HS-27A (cell line): ENCODE results near the gene BHLHE23.

ENCODE experiments used
- DNase-seq: peaks from one replicate; pipeline ENCODE4 v3.0.0-alpha.2; 2012; ENCODE audit warnings: low read depth, missing footprints

The BHLHE23 gene

GRCh38 chr20:63025534-63026331 is 19.0 kb upstream of the BHLHE23 start:
- DNase-seq = no peak

GRCh38 chr20:63024573-63025392 is 18.0 kb upstream of the BHLHE23 start:
- DNase-seq = no peak

GRCh38 chr20:63023936-63024571 is 17.3 kb upstream of the BHLHE23 start:
- no peak for DNase-seq

- no peak for DNase-seq
These were observed 16.5 kb upstream of the BHLHE23 start for GRCh38 chr20:63023071-63023935.

DNA sequence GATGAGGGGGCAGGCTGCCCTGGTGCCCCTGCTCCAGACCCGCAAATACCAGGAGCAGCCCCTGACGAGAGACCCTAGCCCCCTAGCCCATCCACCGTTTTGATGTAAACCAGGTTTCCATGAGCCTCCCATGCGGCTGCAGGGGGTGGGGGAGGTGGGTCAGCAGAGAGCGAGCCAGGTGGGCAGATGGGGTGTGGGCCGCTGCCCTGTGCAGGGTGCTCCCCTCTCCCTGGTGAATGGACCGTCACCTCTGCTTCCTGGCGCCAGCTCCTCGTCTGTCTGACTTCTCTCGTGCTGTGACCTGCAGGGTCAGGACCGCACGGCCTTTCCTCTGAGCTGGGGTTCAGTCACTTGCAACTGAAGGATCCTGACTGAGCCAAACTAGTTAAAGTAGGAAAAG is 15.7 kb upstream of the BHLHE23 start:
- no peak for DNase-seq

GRCh38 chr20:63021356-63022321 is 14.9 kb upstream of the BHLHE23 start:
- no peak for DNase-seq

DNA sequence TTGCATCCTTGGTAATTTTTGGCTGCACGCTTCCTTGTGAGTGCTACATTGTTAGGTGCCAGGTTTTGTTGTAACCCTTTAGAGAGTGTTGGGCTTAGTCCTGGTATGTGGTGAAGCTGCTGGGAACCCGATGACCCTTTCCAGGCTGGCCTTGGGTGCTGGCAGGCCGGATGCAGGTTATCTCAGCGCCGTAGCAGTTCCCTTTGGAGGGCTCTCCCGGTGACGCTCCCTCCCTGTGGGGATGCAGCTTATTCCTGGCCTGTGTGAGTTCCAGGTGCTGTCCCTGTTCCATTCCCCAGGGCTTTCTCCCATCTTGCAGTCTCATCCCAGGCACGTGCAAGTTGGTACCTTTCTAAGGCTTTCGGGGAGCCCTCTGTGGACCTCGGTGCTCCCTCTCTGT is 13.9 kb upstream of the BHLHE23 start:
- no peak for DNase-seq

DNA sequence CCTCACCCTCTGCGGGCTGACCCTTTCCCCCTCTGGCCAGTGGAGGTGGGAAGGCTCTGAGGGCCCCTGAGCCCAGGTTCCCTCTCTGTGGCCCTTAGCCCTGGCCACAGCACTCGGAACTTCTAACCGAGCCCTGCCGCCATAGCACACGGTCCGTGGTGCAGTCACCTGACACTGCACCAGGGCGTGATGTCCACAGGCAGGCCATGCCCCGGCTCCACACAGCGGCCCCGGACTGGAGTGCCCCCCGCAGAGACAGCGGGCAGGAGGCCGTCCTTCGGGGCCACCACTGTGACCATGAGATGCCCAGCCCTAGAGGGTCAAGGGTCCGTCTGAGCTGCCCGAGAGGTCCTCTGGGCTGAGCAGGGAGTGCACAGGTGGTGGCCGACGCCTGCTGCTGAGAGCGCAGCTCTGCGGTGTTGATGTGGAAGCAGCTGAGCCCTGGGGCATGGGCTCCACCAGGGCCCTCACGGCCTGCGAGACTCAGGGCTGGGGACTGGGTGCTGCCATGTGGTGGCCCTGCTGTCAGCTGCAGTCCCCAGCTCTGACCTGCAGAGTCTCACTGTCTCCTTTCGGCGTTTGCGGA is 11.2 kb upstream of the BHLHE23 start:
- no peak for DNase-seq

DNA sequence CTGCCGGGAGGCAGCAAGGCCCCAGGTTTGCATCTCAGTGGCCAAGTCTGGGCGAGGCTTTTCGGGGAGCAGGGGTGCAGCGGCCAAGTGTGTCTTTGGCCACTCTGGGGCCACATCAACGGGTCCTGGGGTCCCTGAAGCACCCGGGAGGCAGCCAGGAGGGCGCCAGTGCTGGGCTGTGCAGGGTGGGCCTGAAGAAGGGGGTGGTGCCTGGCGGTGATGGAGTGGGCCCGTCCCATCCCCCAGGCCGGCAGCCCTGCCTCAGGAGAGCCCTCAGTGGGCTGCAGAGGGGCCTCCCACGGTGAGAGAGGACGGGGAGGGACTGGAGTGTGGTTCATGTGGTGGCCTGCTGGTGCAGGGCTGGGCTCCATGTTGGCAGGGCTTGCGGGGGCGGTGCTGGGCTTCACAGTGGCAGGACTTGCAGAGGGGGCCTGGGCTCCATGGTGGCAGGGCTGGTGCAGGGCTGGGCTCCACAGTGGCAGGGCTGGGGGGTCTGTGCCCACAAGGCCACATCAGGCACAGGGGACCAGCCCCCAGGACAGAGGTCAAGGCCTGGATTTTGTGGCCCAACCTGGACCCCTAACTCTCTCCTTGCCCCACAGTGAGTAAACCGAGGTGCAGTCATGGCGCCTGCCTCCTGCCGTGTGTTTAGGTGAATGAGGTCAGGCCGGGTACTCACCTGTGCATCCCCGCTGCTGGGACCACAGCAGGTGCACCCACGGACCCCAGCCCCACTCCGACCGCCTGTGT is 10.5 kb upstream of the BHLHE23 start:
- DNase-seq = no peak

DNA sequence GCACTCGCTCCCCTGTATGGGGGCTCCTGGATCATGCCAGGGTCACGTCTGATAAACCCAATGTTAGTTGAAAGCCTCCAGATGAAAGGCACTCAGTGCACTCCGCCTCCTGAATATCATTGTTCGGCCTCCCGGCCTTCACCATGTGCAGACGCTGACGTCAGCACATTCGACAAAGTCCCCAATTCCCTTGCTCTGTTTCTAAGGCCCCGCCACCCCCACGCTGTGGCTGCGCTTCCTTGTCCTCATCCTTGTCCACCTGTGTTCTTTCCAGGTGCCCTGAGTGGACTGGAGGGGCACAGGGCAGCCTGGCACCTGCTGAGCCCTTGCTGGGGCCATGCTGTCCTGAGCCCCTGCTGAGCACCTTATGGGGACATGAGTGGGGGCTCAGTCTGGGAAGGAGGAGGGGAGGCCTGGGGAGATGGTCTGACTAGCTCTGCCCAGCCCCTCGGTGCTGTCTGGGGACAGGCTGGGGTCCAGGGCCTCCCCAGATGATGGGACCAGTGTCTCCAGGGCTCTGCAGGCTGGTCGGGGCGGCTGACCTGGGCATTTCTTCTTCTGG is 9.8 kb upstream of the BHLHE23 start:
- DNase-seq = no peak

DNA sequence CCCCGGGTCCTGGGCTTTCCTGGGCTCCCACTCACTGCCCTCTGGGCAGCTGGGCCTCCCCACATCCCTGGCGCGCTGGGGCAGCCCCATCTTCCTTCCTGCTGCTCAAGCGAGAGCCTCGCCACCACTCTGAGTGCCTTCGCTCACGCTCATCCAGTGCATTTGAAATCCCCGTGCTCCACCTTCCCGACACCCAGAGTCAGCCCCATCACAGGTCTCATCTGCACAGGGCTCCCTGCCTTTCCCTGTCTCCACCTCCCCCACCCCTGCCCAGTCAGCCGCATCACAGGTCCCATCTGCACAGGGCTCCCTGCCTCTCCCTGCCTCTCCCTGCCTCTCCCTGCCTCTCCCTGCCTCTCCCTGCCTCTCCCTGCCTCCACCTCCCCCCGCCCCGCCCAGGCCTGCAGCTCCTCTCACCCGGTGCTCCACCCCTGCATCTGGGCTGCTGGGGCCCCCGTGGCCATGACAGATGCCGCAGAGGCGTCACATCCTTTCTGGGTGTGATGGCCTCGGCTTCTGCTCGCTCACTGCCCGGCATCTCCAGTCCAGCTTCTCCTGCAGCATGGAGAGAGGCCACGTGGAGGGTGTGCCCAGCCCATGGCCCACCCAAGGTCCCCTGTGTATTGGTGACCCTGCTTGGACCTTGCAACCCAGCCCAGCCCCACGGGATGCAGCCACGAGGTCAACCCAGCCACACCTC is 9.0 kb upstream of the BHLHE23 start:
- DNase-seq = no peak

DNA sequence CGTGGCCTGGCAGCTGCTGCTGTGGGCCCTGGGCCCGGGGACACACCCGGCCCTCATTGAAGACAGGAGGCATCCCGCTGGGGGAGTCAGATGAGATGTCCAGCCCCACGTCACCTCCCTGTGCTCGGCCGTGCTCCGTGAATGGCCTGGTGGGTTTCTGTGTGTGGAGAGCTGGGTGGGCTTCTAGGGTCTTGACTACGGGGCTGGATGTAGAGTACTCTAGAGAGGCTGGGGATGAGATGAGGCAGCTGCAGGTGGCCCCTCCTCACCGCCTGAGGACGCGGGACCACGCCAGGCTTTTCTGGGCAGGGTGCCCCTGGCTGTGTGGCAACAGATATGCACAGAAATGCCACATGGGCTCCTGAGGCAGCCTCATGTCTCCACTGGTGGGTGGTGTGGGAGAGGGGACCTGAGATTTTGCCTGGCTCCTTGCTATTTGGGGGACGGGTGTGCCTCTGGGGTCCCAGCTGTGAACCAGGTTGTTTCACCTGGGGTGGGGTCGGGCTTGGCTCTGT is 8.4 kb upstream of the BHLHE23 start:
- DNase-seq = no peak

DNA sequence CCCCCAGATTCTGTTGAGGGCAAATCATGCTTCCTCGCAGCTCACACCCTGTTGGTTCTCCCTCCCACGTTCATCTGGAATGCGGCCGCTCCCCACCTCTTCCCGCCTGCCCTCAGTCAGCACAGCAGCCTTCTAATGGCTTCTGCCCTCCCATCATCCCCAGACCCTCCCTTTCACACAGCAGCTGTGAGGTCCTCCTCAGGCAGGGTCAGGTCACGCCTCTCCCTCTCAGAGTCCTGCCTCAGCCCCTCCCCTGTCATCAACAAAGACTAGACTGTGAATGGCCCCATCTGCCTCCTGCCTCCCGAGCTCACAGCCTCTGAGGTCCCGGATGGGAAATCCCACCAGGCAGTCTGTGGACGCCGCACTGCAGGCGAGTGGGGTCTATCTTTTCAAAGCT is 7.9 kb upstream of the BHLHE23 start:
- no peak for DNase-seq

GRCh38 chr20:63014287-63014686 is 7.5 kb upstream of the BHLHE23 start:
- DNase-seq = no peak

- no peak for DNase-seq
These were observed 6.4 kb upstream of the BHLHE23 start for GRCh38 chr20:63013207-63013606.

DNA sequence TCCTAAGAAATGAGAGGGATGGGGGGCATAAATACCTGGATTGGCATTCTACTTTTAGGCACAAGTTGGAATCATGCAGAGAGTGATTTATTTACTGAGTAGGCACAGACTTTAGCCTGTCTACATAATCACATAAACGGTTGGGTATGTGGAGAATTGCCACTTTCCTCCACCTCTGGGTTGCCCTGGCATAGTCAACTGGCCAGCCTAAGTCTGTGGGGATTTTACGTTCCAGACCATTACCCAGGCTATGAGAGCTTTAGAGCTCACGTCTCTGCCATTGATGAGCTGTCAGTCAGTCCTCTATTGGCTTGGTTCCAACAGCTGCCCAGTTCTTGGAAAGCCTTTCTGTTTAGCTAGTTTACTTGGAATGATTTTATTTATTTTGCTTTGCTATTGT is 5.0 kb upstream of the BHLHE23 start:
- peak; percentile 4 for DNase-seq

GRCh38 chr20:63009988-63010769 is 3.4 kb upstream of the BHLHE23 start:
- DNase-seq = no peak
